Measurements from ENCODE around the gene FOXP1. TPM values are rescaled to one million over a fixed set of nuclear protein-coding genes. Genes with fewer than 3 reads are reported as not detected.

Gene FOXP1
- total and polyA plus RNA-seq, 12 donors = 7.6 to 42.7 (median 24.3) TPM

- Histone ChIP-seq H3K27me3 (no peaks in the 10 kb centered on the region), H3K36me3 (replicated peaks in 1 of 2) (peaks cover 0 to 2% of the 10 kb centered on the region in 2 donors), H3K9me3 (replicated peaks in 1 of 3) (no peaks in the 10 kb centered on the region), H3K27ac (no peak overlapping the region), H3K4me1 (replicated peaks in 1 of 2) (peaks cover 0 to 2% of the 10 kb centered on the region in 2 donors), H3K4me3 (no peak overlapping the region)
- intact Hi-C loops (cut with DNase I) = no loop called here
- WGBS, 4 donors = 87 to 93% (median 90%) methylated on average over 3 of the region's 3 CpGs
- no peak for TF ChIP-seq CTCF (IDR thresholded peaks at IDR 0.05)
- no peak for TF ChIP-seq POLR2A (IDR thresholded peaks at IDR 0.05)
- no peak for DNase-seq
Observed at GRCh38 chr3:71046791-71047190, 536.7 kb downstream of the FOXP1 start.

GRCh38 chr3:71045917-71046282, 537.6 kb downstream of the FOXP1 start:
- DNase-seq = no peak
- H3K4me3 ChIP-seq = no peak overlapping the region
- TF ChIP-seq CTCF (IDR thresholded peaks at IDR 0.05) (no peak), POLR2A (IDR thresholded peaks at IDR 0.05) (no peak)
- no peaks in the 10 kb centered on the region for H3K27me3 ChIP-seq
- H3K36me3 ChIP-seq (replicated peaks in 1 of 2) = peaks cover 0 to 6% of the 10 kb centered on the region in 2 donors
- WGBS, 4 donors = 79 to 86% (median 81%) methylated on average over 1 of the region's 1 CpG
- intact Hi-C loops (cut with DNase I) = no loop called here
- H3K4me1 ChIP-seq (replicated peaks in 1 of 2) = no peaks in the 10 kb centered on the region
- no peak overlapping the region for H3K27ac ChIP-seq
- H3K9me3 ChIP-seq (replicated peaks in 1 of 3) = no peaks in the 10 kb centered on the region

GRCh38 chr3:71045212-71045916, 538.2 kb downstream of the FOXP1 start:
- H3K4me1 ChIP-seq (replicated peaks in 1 of 2) = no peaks in the 10 kb centered on the region
- no peaks in the 10 kb centered on the region for H3K27me3 ChIP-seq
- no peaks in the 10 kb centered on the region for H3K9me3 ChIP-seq (replicated peaks in 1 of 3)
- no peak for DNase-seq
- H3K27ac ChIP-seq = no peak overlapping the region
- TF ChIP-seq POLR2A (IDR thresholded peaks at IDR 0.05) = no peak
- TF ChIP-seq CTCF (IDR thresholded peaks at IDR 0.05) = no peak
- no peak overlapping the region for H3K4me3 ChIP-seq
- H3K36me3 ChIP-seq (replicated peaks in 1 of 2) = peaks cover 0 to 11% of the 10 kb centered on the region in 2 donors
- 93 to 99% (median 96%) methylated on average over 5 of the region's 5 CpGs for WGBS, 4 donors
- intact Hi-C loops (cut with DNase I) = no loop called here

GRCh38 chr3:71042759-71043158, 540.8 kb downstream of the FOXP1 start:
- H3K36me3 ChIP-seq (replicated peaks in 1 of 2) = peaks cover 0 to 14% of the 10 kb centered on the region in 2 donors
- H3K27ac ChIP-seq = no peak overlapping the region

More at GRCh38 chr3:71042759-71043158, 540.8 kb downstream of the FOXP1 start:
- Histone ChIP-seq H3K4me3 (no peak overlapping the region), H3K4me1 (replicated peaks in 1 of 2) (no peaks in the 10 kb centered on the region), H3K9me3 (replicated peaks in 1 of 3) (no peaks in the 10 kb centered on the region), H3K27me3 (no peaks in the 10 kb centered on the region)
- no peak for TF ChIP-seq POLR2A (IDR thresholded peaks at IDR 0.05)
- no peak for TF ChIP-seq CTCF (IDR thresholded peaks at IDR 0.05)
- no peak for DNase-seq
- intact Hi-C loops (cut with DNase I) = no loop called here
- WGBS, 4 donors = 96 to 98% (median 96%) methylated on average over 9 of the region's 9 CpGs

Data from adrenal gland (tissue), 12 donors.